Muscle layer of colon (tissue), 2 donors: ENCODE measurements around the gene RANBP9.

Experiments used
- H3K27ac ChIP-seq: one replicate; pipeline ENCODE4 v1.7.0; 2013; ENCODE audit warnings: low read depth, mild to moderate bottlenecking, low read length, moderate library complexity
- H3K27me3 ChIP-seq, 2 donors: one replicate each; pipeline ENCODE4 v1.7.0; 2013; ENCODE audit warnings: low read length in 2 of 2, mild to moderate bottlenecking in 2 of 2; ENCODE audit not compliant: insufficient read depth in 2 of 2, control insufficient read depth in 1 of 2
- H3K36me3 ChIP-seq: one replicate; pipeline ENCODE4 v1.7.0; 2013; ENCODE audit warnings: mild to moderate bottlenecking, low read length; ENCODE audit not compliant: insufficient read depth
- H3K4me1 ChIP-seq: one replicate; pipeline ENCODE4 v1.7.0; 2013; ENCODE audit warnings: mild to moderate bottlenecking, low read length; ENCODE audit not compliant: insufficient read depth
- H3K4me3 ChIP-seq, 2 donors: one replicate each; pipeline ENCODE4 v1.7.0; 2013; ENCODE audit warnings: low read length in 2 of 2, low read depth in 1 of 2, mild to moderate bottlenecking in 1 of 2, moderate library complexity in 1 of 2
- H3K9ac ChIP-seq: one replicate; pipeline ENCODE4 v1.7.0; 2013; ENCODE audit warnings: low read length
- H3K9me3 ChIP-seq: one replicate; pipeline ENCODE4 v1.7.0; 2013; ENCODE audit warnings: mild to moderate bottlenecking, low read length
- donor health status: abdominal sarcoma.
- donor health status: Adenocarcinoma of cecum.

Gene RANBP9

GRCh38 chr6:13613029-13613594 is 98.5 kb downstream of the RANBP9 start:
- Histone ChIP-seq H3K4me3 (no peak overlapping the region), H3K27me3 (no peaks in the 10 kb centered on the region), H3K36me3 (peaks cover 14% of the 10 kb centered on the region), H3K9ac (no peak overlapping the region), H3K9me3 (no peaks in the 10 kb centered on the region), H3K27ac (no peak overlapping the region), H3K4me1 (peaks cover 18% of the 10 kb centered on the region)

- no peaks in the 10 kb centered on the region for H3K27me3 ChIP-seq
- peaks cover 9% of the 10 kb centered on the region for H3K4me1 ChIP-seq
- H3K9me3 ChIP-seq, result no peaks in the 10 kb centered on the region
- H3K36me3 ChIP-seq, result peaks cover 2% of the 10 kb centered on the region
- no peak overlapping the region for H3K4me3 ChIP-seq
- no peak overlapping the region for H3K9ac ChIP-seq
- H3K27ac ChIP-seq, result no peak overlapping the region
These were observed 99.9 kb downstream of the RANBP9 start for GRCh38 chr6:13611715-13612114.

- Histone ChIP-seq H3K36me3 (peaks cover 22% of the 10 kb centered on the region), H3K4me3 (no peak overlapping the region), H3K4me1 (no peaks in the 10 kb centered on the region), H3K27me3 (no peaks in the 10 kb centered on the region), H3K9ac (no peak overlapping the region), H3K9me3 (no peaks in the 10 kb centered on the region), H3K27ac (no peak overlapping the region)
These were observed 106.0 kb downstream of the RANBP9 start for GRCh38 chr6:13605634-13606033.

- Histone ChIP-seq H3K27me3 (no peaks in the 10 kb centered on the region), H3K4me1 (no peaks in the 10 kb centered on the region), H3K36me3 (peaks cover 25% of the 10 kb centered on the region), H3K9me3 (no peaks in the 10 kb centered on the region), H3K4me3 (no peak overlapping the region), H3K9ac (no peak overlapping the region), H3K27ac (no peak overlapping the region)
These were observed 106.9 kb downstream of the RANBP9 start for GRCh38 chr6:13604546-13605416.

- Histone ChIP-seq H3K4me1 (no peaks in the 10 kb centered on the region), H3K9me3 (no peaks in the 10 kb centered on the region), H3K27ac (no peak overlapping the region), H3K27me3 (no peaks in the 10 kb centered on the region), H3K4me3 (no peak overlapping the region), H3K9ac (no peak overlapping the region), H3K36me3 (peaks cover 25% of the 10 kb centered on the region)
These were observed 107.5 kb downstream of the RANBP9 start for GRCh38 chr6:13604135-13604534.

GRCh38 chr6:13600036-13600435 is 111.6 kb downstream of the RANBP9 start:
- Histone ChIP-seq H3K4me3 (no peak overlapping the region), H3K9ac (no peak overlapping the region), H3K9me3 (no peaks in the 10 kb centered on the region), H3K27ac (no peak overlapping the region), H3K4me1 (no peaks in the 10 kb centered on the region), H3K36me3 (peaks cover 37% of the 10 kb centered on the region), H3K27me3 (no peaks in the 10 kb centered on the region)

- Histone ChIP-seq H3K27ac (no peak overlapping the region), H3K36me3 (peaks cover 42% of the 10 kb centered on the region), H3K9ac (no peak overlapping the region), H3K27me3 (no peaks in the 10 kb centered on the region), H3K4me3 (no peak overlapping the region), H3K9me3 (no peaks in the 10 kb centered on the region), H3K4me1 (no peaks in the 10 kb centered on the region)
These were observed 114.6 kb downstream of the RANBP9 start for GRCh38 chr6:13597073-13597472.

GRCh38 chr6:13593720-13594119 is 117.9 kb downstream of the RANBP9 start:
- peaks cover 40% of the 10 kb centered on the region for H3K36me3 ChIP-seq
- no peak overlapping the region for H3K9ac ChIP-seq
- no peak overlapping the region for H3K27ac ChIP-seq
- no peaks in the 10 kb centered on the region for H3K27me3 ChIP-seq
- H3K9me3 ChIP-seq, result no peaks in the 10 kb centered on the region
- H3K4me1 ChIP-seq, result no peaks in the 10 kb centered on the region
- H3K4me3 ChIP-seq, result no peak overlapping the region

- no peak overlapping the region for H3K27ac ChIP-seq
- H3K9me3 ChIP-seq, result no peaks in the 10 kb centered on the region
- no peak overlapping the region for H3K4me3 ChIP-seq
- H3K4me1 ChIP-seq, result no peaks in the 10 kb centered on the region
- H3K9ac ChIP-seq, result no peak overlapping the region
- no peaks in the 10 kb centered on the region for H3K27me3 ChIP-seq
- H3K36me3 ChIP-seq, result peaks cover 41% of the 10 kb centered on the region
These were observed 118.5 kb downstream of the RANBP9 start for GRCh38 chr6:13593103-13593502.

- Histone ChIP-seq H3K4me3 (no peak overlapping the region), H3K27me3 (no peaks in the 10 kb centered on the region), H3K9me3 (no peaks in the 10 kb centered on the region), H3K27ac (no peak overlapping the region), H3K4me1 (no peaks in the 10 kb centered on the region), H3K9ac (no peak overlapping the region), H3K36me3 (peaks cover 51% of the 10 kb centered on the region)
These were observed 120.3 kb downstream of the RANBP9 start for GRCh38 chr6:13591205-13591921.

- Histone ChIP-seq H3K36me3 (peaks cover 48% of the 10 kb centered on the region), H3K9me3 (no peaks in the 10 kb centered on the region), H3K27ac (no peak overlapping the region), H3K9ac (no peak overlapping the region), H3K4me3 (no peak overlapping the region), H3K4me1 (no peaks in the 10 kb centered on the region), H3K27me3 (no peaks in the 10 kb centered on the region)
These were observed 121.0 kb downstream of the RANBP9 start for GRCh38 chr6:13590574-13591153.
